ENCODE results near the gene THADA.

Gene THADA

GRCh38 chr2:43343573-43344304 is 252.1 kb downstream of the THADA start:
- TF ChIP-seq CTCF (IDR thresholded peaks at IDR 0.05; ENCODE audit: control insufficient read depth, extremely low read depth, insufficient read depth): no peak
- no peak overlapping the region for H3K4me3 ChIP-seq (ENCODE audit: low read depth, low read length)
- DNase-seq (ENCODE audit: low read depth): no peak

- no peak for DNase-seq (ENCODE audit: low read depth)
- H3K4me3 ChIP-seq (ENCODE audit: low read depth, low read length): no peak overlapping the region
- no peak for TF ChIP-seq CTCF (IDR thresholded peaks at IDR 0.05; ENCODE audit: control insufficient read depth, extremely low read depth, insufficient read depth)
These were observed 253.7 kb downstream of the THADA start for GRCh38 chr2:43341959-43342757.

GRCh38 chr2:43340945-43341356 is 254.9 kb downstream of the THADA start:
- no peak overlapping the region for H3K4me3 ChIP-seq (ENCODE audit: low read depth, low read length)
- TF ChIP-seq CTCF (IDR thresholded peaks at IDR 0.05; ENCODE audit: control insufficient read depth, extremely low read depth, insufficient read depth): no peak
- DNase-seq (ENCODE audit: low read depth): no peak

GRCh38 chr2:43340066-43340465 is 255.8 kb downstream of the THADA start:
- H3K4me3 ChIP-seq (ENCODE audit: low read depth, low read length): no peak overlapping the region
- no peak for TF ChIP-seq CTCF (IDR thresholded peaks at IDR 0.05; ENCODE audit: control insufficient read depth, extremely low read depth, insufficient read depth)
- no peak for DNase-seq (ENCODE audit: low read depth)

- TF ChIP-seq CTCF (IDR thresholded peaks at IDR 0.05; ENCODE audit: control insufficient read depth, extremely low read depth, insufficient read depth): no peak
- DNase-seq (ENCODE audit: low read depth): no peak
- H3K4me3 ChIP-seq (ENCODE audit: low read depth, low read length): no peak overlapping the region
These were observed 262.1 kb downstream of the THADA start for GRCh38 chr2:43333656-43334144.

GRCh38 chr2:43333101-43333655 is 262.7 kb downstream of the THADA start:
- no peak for TF ChIP-seq CTCF (IDR thresholded peaks at IDR 0.05; ENCODE audit: control insufficient read depth, extremely low read depth, insufficient read depth)
- no peak overlapping the region for H3K4me3 ChIP-seq (ENCODE audit: low read depth, low read length)
- no peak for DNase-seq (ENCODE audit: low read depth)

Data from LNCaP clone FGC (cell line).